Activated CD8-positive, alpha-beta T cell treated with anti-CD3 and anti-CD28 coated beads for 36 hours (primary cell): Measurements from ENCODE around the gene EPS8L1. TPM values are rescaled to one million over a fixed set of nuclear protein-coding genes. Genes with fewer than 3 reads are reported as not detected.
A peak's percentile ranks its signal among the peaks of the same experiment; 100 is the strongest.

Experiments
- ATAC-seq: fragments of 200-7000 bp; cut with Tn5 transposase; one replicate; pipeline ENCODE4 v1.10.0; 2021; ENCODE audit warnings: mild to moderate bottlenecking, moderate library complexity
- CTCF ChIA-PET: fragments of 350-600 bp; sonication (Branson Sonifier 250); formaldehyde crosslinking; loops from one replicate; lab custom pipeline; 2021; ENCODE audit warnings: antibody characterized with exemption; lab: Charles Lee
- POLR2A ChIA-PET: fragments of 350-600 bp; sonication (Branson Sonifier 250); formaldehyde crosslinking; loops from one replicate; lab custom pipeline; 2021; ENCODE audit warnings: antibody characterized with exemption; lab: Charles Lee
- DNase-seq: peaks from one replicate; pipeline ENCODE4 v3.0.0-alpha.2; 2020
- H3K27ac Mint-ChIP-seq: one replicate; pipeline ENCODE4 v1.8.0; 2021; ENCODE audit warnings: mild to moderate bottlenecking, mixed read lengths
- H3K27me3 Mint-ChIP-seq: one replicate; pipeline ENCODE4 v1.8.0; 2021; ENCODE audit warnings: mixed read lengths
- H3K36me3 Mint-ChIP-seq: one replicate; pipeline ENCODE4 v1.8.0; 2021; ENCODE audit warnings: low read depth, mixed read lengths
- H3K4me1 Mint-ChIP-seq: one replicate; pipeline ENCODE4 v1.8.0; 2021; ENCODE audit warnings: low read depth, mixed read lengths
- H3K4me3 Mint-ChIP-seq: one replicate; pipeline ENCODE4 v1.8.0; 2021; ENCODE audit warnings: mild to moderate bottlenecking, moderate library complexity, mixed read lengths
- H3K9me3 Mint-ChIP-seq: one replicate; pipeline ENCODE4 v1.8.0; 2021; ENCODE audit warnings: mixed read lengths
- intact Hi-C: fragments of 100-400 bp; cut with micrococcal nuclease; formaldehyde crosslinking; loops from one replicate; pipeline ENCODE4 v1.10.0; 2022
- total RNA-seq, 2 experiments: library from RNA; stranded (reverse); gene quantifications; one replicate each; pipeline ENCODE4 v1.2.3, GENCODE V29; 2021
- TF ChIP-seq, protein P1 (sequence below): fragments of 200-600 bp; IDR thresholded peaks from one replicate; pipeline ENCODE4 v1.8.0; 2022; ENCODE audit warnings: antibody characterized with exemption, mild to moderate bottlenecking

EPS8L1 gene
- total RNA-seq, 2 experiments from 2014 or later, result 2.8 to 3.2 TPM

DNA sequence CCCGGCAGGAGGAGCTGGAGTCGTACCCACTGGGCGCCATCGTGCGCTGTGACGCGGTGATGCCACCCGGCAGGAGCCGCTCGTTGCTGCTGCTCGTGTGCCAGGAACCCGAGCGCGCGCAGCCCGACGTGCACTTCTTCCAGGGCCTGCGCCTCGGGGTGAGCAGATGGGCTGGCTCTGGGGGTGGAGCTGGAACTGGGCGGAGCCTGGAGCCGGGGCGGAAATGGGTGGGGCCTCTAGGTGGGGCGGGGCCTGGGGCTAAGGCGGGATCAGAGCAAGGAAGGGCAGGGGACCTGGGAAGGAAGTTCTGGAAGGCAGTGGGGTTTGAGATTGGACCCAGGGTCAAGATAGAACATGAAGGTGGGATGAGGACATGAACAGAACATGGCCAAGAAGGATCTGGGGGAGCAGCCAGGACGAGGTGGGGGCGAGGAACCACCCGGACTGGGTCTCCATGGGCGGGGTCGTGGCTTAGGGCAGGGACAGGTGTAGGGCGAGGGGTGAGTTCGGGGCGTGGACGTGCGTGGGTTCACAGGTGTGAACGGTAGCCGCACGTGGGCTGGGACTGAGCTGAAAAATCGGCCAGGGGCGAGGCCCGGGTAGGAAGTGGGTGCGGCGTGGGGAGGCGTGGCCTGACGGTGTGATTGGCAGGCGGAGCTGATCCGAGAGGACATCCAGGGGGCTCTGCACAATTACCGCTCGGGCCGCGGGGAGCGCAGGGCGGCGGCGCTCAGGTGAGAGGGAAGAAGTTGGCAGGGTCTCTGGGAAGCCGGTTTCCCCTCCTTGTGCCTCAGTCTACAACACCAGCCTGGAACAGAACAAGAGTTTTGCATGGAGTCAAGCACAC is 4.7 kb downstream of the EPS8L1 start:
- peak overlapping the region; percentile 62 for H3K4me3 Mint-ChIP-seq
- TF ChIP-seq, protein P1, sequence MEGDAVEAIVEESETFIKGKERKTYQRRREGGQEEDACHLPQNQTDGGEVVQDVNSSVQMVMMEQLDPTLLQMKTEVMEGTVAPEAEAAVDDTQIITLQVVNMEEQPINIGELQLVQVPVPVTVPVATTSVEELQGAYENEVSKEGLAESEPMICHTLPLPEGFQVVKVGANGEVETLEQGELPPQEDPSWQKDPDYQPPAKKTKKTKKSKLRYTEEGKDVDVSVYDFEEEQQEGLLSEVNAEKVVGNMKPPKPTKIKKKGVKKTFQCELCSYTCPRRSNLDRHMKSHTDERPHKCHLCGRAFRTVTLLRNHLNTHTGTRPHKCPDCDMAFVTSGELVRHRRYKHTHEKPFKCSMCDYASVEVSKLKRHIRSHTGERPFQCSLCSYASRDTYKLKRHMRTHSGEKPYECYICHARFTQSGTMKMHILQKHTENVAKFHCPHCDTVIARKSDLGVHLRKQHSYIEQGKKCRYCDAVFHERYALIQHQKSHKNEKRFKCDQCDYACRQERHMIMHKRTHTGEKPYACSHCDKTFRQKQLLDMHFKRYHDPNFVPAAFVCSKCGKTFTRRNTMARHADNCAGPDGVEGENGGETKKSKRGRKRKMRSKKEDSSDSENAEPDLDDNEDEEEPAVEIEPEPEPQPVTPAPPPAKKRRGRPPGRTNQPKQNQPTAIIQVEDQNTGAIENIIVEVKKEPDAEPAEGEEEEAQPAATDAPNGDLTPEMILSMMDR, result no peak
- POLR2A ChIA-PET, result interaction anchor here (2.2 kb wide), 1 partner anchor 17 kb away, joined by 13 read pairs; the partner anchor contains the start of gene RDH13
- DNase-seq, result peak; percentile 89
- peaks cover 19% of the 10 kb centered on the region for H3K4me1 Mint-ChIP-seq
- no peak overlapping the region for H3K27ac Mint-ChIP-seq
- H3K27me3 Mint-ChIP-seq, result peaks cover 55% of the 10 kb centered on the region
- intact Hi-C loops, result no loop called here
- no peaks in the 10 kb centered on the region for H3K9me3 Mint-ChIP-seq
- no peaks in the 10 kb centered on the region for H3K36me3 Mint-ChIP-seq
- CTCF ChIA-PET, result interaction anchor here (0.7 to 2.4 kb wide), 2 partner anchors 8 to 80 kb away, joined by 3 to 7 read pairs; no protein-coding TSS in a partner anchor
- ATAC-seq, result peak; percentile 83

DNA sequence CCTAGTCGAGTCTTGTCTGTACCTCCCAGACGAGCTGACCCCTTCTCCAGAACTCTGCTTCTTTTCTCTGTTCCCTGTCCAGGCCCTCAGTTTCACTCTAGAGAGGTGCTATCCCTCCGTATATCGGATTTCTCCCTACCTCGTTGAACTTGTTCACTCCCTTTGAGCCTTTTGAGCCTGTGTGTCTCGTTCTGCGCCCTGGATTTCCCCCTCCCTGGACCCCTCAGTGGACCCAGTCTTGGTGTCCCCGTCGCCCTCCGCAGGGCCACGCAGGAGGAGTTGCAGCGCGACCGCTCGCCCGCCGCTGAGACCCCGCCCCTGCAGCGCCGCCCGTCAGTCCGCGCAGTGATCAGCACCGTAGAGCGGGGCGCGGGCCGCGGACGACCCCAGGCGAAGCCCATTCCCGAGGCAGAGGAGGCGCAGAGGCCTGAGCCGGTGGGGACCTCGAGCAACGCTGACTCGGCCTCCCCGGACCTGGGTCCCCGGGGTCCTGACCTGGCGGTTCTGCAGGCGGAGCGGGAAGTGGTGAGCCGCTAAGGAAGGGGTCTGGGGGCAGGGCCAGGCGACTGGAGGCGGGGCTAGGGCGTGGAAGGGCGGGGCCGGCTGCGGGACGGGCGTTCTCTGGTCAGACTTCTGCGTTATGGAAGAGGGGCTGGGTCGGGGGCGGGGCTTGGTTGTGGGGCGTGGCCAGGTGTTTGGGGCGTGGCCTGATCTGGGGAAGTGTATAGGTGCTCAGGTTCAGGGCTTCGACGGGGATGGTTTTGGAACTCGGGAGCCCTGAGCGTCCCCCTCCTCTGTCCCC is 5.5 kb downstream of the EPS8L1 start:
- Mint-ChIP-seq H3K27ac (no peak overlapping the region), H3K36me3 (no peaks in the 10 kb centered on the region), H3K9me3 (no peaks in the 10 kb centered on the region), H3K27me3 (peaks cover 58% of the 10 kb centered on the region), H3K4me3 (peak overlapping the region; percentile 62), H3K4me1 (peaks cover 19% of the 10 kb centered on the region)
- TF ChIP-seq, protein P1, result no peak
- ChIA-PET POLR2A (interaction anchor here (1.3 to 2.2 kb wide), 2 partner anchors 18 to 556 kb away, joined by 3 to 13 read pairs; partner anchors contain the start of gene RDH13), CTCF (interaction anchor here (2.4 kb wide), 1 partner anchor 79 kb away, joined by 7 read pairs; no protein-coding TSS in a partner anchor)
- peak; percentile 94 for DNase-seq
- intact Hi-C loops, result no loop called here
- peak; percentile 82 for ATAC-seq

DNA sequence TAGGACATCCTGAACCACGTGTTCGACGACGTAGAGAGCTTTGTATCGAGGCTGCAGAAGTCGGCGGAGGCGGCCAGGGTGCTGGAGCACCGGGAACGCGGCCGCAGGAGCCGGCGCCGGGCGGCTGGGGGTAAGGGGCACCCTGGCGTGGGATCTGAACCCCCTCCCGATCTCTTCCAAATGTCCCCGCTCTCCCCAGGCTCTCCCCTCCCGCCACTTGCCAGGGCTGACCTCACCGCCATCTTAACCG is 6.0 kb downstream of the EPS8L1 start:
- no peak overlapping the region for H3K27ac Mint-ChIP-seq
- peaks cover 55% of the 10 kb centered on the region for H3K27me3 Mint-ChIP-seq
- no peaks in the 10 kb centered on the region for H3K36me3 Mint-ChIP-seq
- TF ChIP-seq, protein P1, result no peak
- intact Hi-C loops, result no loop called here
- no peak for ATAC-seq
- POLR2A ChIA-PET, result interaction anchor here (1.3 kb wide), 1 partner anchor 555 kb away, joined by 3 read pairs; no protein-coding TSS in a partner anchor
- peak overlapping the region; percentile 62 for H3K4me3 Mint-ChIP-seq
- no peaks in the 10 kb centered on the region for H3K9me3 Mint-ChIP-seq
- no peak for DNase-seq
- H3K4me1 Mint-ChIP-seq, result peaks cover 19% of the 10 kb centered on the region
- CTCF ChIA-PET, result no interaction called here

DNA sequence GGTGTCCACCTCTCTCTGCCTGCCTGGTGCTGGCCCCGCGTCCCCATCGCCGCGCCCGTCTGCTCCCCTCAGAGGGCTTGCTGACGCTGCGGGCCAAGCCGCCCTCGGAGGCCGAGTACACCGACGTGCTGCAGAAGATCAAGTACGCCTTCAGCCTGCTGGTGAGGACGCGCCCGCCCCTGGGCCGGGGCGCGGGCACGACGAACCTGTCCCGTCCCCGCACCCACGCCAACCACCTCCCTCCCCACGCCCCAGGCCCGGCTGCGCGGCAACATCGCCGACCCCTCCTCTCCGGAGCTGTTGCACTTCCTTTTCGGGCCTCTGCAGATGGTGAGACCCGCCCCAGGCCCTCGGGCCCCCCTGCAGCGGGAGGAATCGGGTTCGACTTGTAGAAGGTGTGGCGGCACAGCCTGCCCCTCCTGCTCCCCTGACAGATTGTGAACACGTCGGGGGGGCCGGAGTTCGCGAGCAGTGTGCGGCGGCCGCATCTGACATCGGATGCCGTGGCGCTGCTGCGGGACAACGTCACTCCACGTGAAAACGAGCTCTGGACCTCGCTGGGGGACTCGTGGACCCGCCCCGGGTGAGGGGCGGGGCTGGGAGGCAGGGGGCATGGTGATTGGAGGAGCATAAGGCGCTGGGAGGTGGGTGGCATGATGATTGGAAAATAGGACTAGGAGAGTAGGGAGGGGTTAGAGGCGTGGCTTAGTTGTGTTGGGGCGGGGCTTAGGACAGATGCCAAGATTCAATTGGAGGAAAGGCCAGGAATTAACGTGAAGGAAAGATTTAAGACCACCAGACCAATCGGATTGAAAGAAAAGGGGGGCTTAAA is 6.6 kb downstream of the EPS8L1 start:
- CTCF ChIA-PET, result no interaction called here
- H3K4me3 Mint-ChIP-seq, result peak overlapping the region; percentile 46
- no peak for ATAC-seq

More for the DNA sequence above, 6.6 kb downstream of the EPS8L1 start:
- peak; percentile 71 for DNase-seq
- POLR2A ChIA-PET, result interaction anchor here (1.3 kb wide), 1 partner anchor 555 kb away, joined by 3 read pairs; no protein-coding TSS in a partner anchor
- peaks cover 57% of the 10 kb centered on the region for H3K27me3 Mint-ChIP-seq
- peaks cover 19% of the 10 kb centered on the region for H3K4me1 Mint-ChIP-seq
- intact Hi-C loops, result no loop called here
- TF ChIP-seq, protein P1, result no peak
- H3K9me3 Mint-ChIP-seq, result no peaks in the 10 kb centered on the region
- H3K36me3 Mint-ChIP-seq, result no peaks in the 10 kb centered on the region
- H3K27ac Mint-ChIP-seq, result no peak overlapping the region
